HG02981 (cell line): ENCODE results near the gene MUC20.
"Not testable (repeated sequence)": the region's sequence is repeated elsewhere in the genome, so short reads cannot be mapped to it uniquely, and the experiment has no call there.

Experiments
- ATAC-seq: cut with Tn5 transposase; IDR thresholded peaks from one replicate; pipeline ENCODE4 v1.9.1; 2021; ENCODE audit warnings: mild to moderate bottlenecking, moderate library complexity; ENCODE audit not compliant: unreplicated experiment

The MUC20 gene

GRCh38 chr3:195709676-195710085 is 11.1 kb upstream of the MUC20 start:
- ATAC-seq, result no peak

- not testable (repeated sequence) for ATAC-seq
Measured at GRCh38 chr3:195710126-195710905, 10.5 kb upstream of the MUC20 start.

- not testable (repeated sequence) for ATAC-seq
Measured at GRCh38 chr3:195711091-195711812, 9.5 kb upstream of the MUC20 start.

GRCh38 chr3:195711813-195712534 is 8.8 kb upstream of the MUC20 start:
- ATAC-seq, result no peak

GRCh38 chr3:195712535-195712910 is 8.3 kb upstream of the MUC20 start:
- not testable (repeated sequence) for ATAC-seq

GRCh38 chr3:195713150-195713549 is 7.6 kb upstream of the MUC20 start:
- ATAC-seq, result not testable (repeated sequence)

- no peak for ATAC-seq
Measured at GRCh38 chr3:195714380-195715011, 6.3 kb upstream of the MUC20 start.

- ATAC-seq, result no peak
Measured at GRCh38 chr3:195715134-195715533, 5.6 kb upstream of the MUC20 start.

- no peak for ATAC-seq
Measured at GRCh38 chr3:195715583-195716266, 5.1 kb upstream of the MUC20 start.

- no peak for ATAC-seq
Measured at GRCh38 chr3:195717416-195717815, 3.4 kb upstream of the MUC20 start.

- no peak for ATAC-seq
Measured at GRCh38 chr3:195717852-195718476, 2.8 kb upstream of the MUC20 start.

GRCh38 chr3:195718477-195718984 is 2.2 kb upstream of the MUC20 start:
- no peak for ATAC-seq

GRCh38 chr3:195719514-195720254 is 1.1 kb upstream of the MUC20 start:
- ATAC-seq, result not testable (repeated sequence)

GRCh38 chr3:195722139-195722995 is 1.6 kb downstream of the MUC20 start:
- not testable (repeated sequence) for ATAC-seq

- not testable (repeated sequence) for ATAC-seq
Measured at GRCh38 chr3:195722996-195723345, 2.2 kb downstream of the MUC20 start.

GRCh38 chr3:195724363-195724762 is 3.6 kb downstream of the MUC20 start:
- not testable (repeated sequence) for ATAC-seq

- ATAC-seq, result not testable (repeated sequence)
Measured at GRCh38 chr3:195725916-195726740, 5.3 kb downstream of the MUC20 start.
